Bronchial epithelial cell (primary cell): ENCODE data around the gene FFAR1. TPM values are rescaled to one million over a fixed set of nuclear protein-coding genes. Genes with fewer than 3 reads are reported as not detected.

Source experiments
- DNase-seq: peaks from one replicate; pipeline ENCODE4 v3.0.0-alpha.2; 2010; ENCODE audit warnings: low read depth
- FAIRE-seq: peaks from 2 replicates; lab custom pipeline; 2011; peaks lifted over from hg19 to GRCh38; lab: Jason Lieb, UNC
- H3K27me3 ChIP-seq: 2 replicates; pipeline ENCODE4 v1.5.1; 2011; ENCODE audit warnings: low read length; ENCODE audit not compliant: control insufficient read depth, insufficient read depth
- H3K36me3 ChIP-seq: 2 replicates; pipeline ENCODE4 v1.5.1; 2011; ENCODE audit warnings: low read length; ENCODE audit not compliant: control insufficient read depth, insufficient read depth
- H3K4me3 ChIP-seq: 2 replicates; pipeline ENCODE4 v1.5.1; 2011; ENCODE audit warnings: mild to moderate bottlenecking, low read depth, low read length, control low read depth
- CTCF ChIP-seq: IDR thresholded peaks from 2 replicates; pipeline ENCODE4 v1.5.1; 2011; ENCODE audit warnings: mild to moderate bottlenecking, moderate library complexity, low read length, control low read depth, inconsistent platforms; ENCODE audit not compliant: insufficient read depth, severe bottlenecking
- total RNA-seq: library from RNA; depleted of rRNA; stranded (reverse); fragments of >200 nt; gene quantifications from 2 replicates; pipeline ENCODE4 v1.2.1, GENCODE V29; 2014

FFAR1 gene
- total RNA-seq: not detected in 2 replicates

GRCh38 chr19:35347171-35347929, at the start of gene FFAR1:
Gene FFAR1, plus strand, starts transcription at chr19:35347902. Its CDS starts 3,650 bp downstream, at chr19:35351552.
- Histone ChIP-seq H3K4me3 (no peak within 1 kb of the TSS), H3K36me3 (no peaks in the 10 kb centered on the region), H3K27me3 (no peaks in the 10 kb centered on the region)
- no peak for FAIRE-seq
- no peak for TF ChIP-seq CTCF
- no peak for DNase-seq

- Histone ChIP-seq H3K36me3 (no peaks in the 10 kb centered on the region), H3K4me3 (no peak overlapping the region), H3K27me3 (no peaks in the 10 kb centered on the region)
- TF ChIP-seq CTCF: no peak
- FAIRE-seq (no peak), DNase-seq (no peak)
Observed at GRCh38 chr19:35297922-35298321, 49.8 kb upstream of the FFAR1 start.

- Histone ChIP-seq H3K27me3 (no peaks in the 10 kb centered on the region), H3K4me3 (no peak overlapping the region), H3K36me3 (no peaks in the 10 kb centered on the region)
- FAIRE-seq: no peak
- TF ChIP-seq CTCF: no peak
- DNase-seq: no peak
Observed at GRCh38 chr19:35298561-35298972, 49.1 kb upstream of the FFAR1 start.

GRCh38 chr19:35299523-35300338, 48.0 kb upstream of the FFAR1 start:
- DNase-seq (no peak), FAIRE-seq (no peak)
- TF ChIP-seq CTCF: no peak
- Histone ChIP-seq H3K4me3 (no peak overlapping the region), H3K27me3 (no peaks in the 10 kb centered on the region), H3K36me3 (no peaks in the 10 kb centered on the region)

- FAIRE-seq (no peak), DNase-seq (no peak)
- Histone ChIP-seq H3K36me3 (no peaks in the 10 kb centered on the region), H3K27me3 (no peaks in the 10 kb centered on the region), H3K4me3 (no peak overlapping the region)
- TF ChIP-seq CTCF: no peak
Observed at GRCh38 chr19:35300339-35300649, 47.4 kb upstream of the FFAR1 start.
